C4-2B (cell line): ENCODE measurements around the gene PREX1.

Experiments
- CTCF ChIP-seq: fragments of 450-650 bp; conservative IDR thresholded peaks from 2 replicates; pipeline ENCODE4 v1.5.1; 2017; ENCODE audit warnings: mild to moderate bottlenecking
- ZFX ChIP-seq: fragments of 450-650 bp; IDR thresholded peaks from 2 replicates; pipeline ENCODE4 v1.6.1; 2017

- TF ChIP-seq CTCF: no peak
- no peak for TF ChIP-seq ZFX
Observed at GRCh38 chr20:48856130-48856529, 28.3 kb upstream of the PREX1 start.
